ENCODE results near the gene TTC33.

Gene TTC33

GRCh38 chr5:40755093-40755406, 711 bp downstream of the TTC33 start:
- H3K4me3 ChIP-seq (ENCODE audit: low read depth in 1 of 5, low read length in 5 of 5), result peak overlapping the region; percentile 89 to 98 (median 95)
- H3K27me3 ChIP-seq (ENCODE audit: control insufficient read depth in 5 of 5, insufficient read depth in 4 of 5, low read length in 5 of 5), result no peaks in the 10 kb centered on the region
- peaks cover 2 to 19% (median 9%) of the 10 kb centered on the region in 5 donors for H3K4me1 ChIP-seq (ENCODE audit: control insufficient read depth in 5 of 5, insufficient read depth in 5 of 5, low read length in 5 of 5)
- H3K27ac ChIP-seq (ENCODE audit: low read depth, low read length), result peak overlapping the region; percentile 97
- no peaks in the 10 kb centered on the region for H3K36me3 ChIP-seq (ENCODE audit: control insufficient read depth in 5 of 5, insufficient read depth in 5 of 5, low read length in 5 of 5)
- H3K9ac ChIP-seq (ENCODE audit: low read length in 5 of 5), result peak overlapping the region; percentile 39 to 99 (median 97)
- no peaks in the 10 kb centered on the region for H3K9me3 ChIP-seq (ENCODE audit: control insufficient read depth in 5 of 5, low read length in 5 of 5)

- Histone ChIP-seq H3K4me3 (ENCODE audit: low read depth in 1 of 5, low read length in 5 of 5) (peak overlapping the region; percentile 89 to 98 (median 95)), H3K27ac (ENCODE audit: low read depth, low read length) (peak overlapping the region; percentile 97), H3K9me3 (ENCODE audit: control insufficient read depth in 5 of 5, low read length in 5 of 5) (no peaks in the 10 kb centered on the region), H3K27me3 (ENCODE audit: control insufficient read depth in 5 of 5, insufficient read depth in 4 of 5, low read length in 5 of 5) (no peaks in the 10 kb centered on the region), H3K4me1 (ENCODE audit: control insufficient read depth in 5 of 5, insufficient read depth in 5 of 5, low read length in 5 of 5) (peaks cover 2 to 19% (median 9%) of the 10 kb centered on the region in 5 donors), H3K36me3 (ENCODE audit: control insufficient read depth in 5 of 5, insufficient read depth in 5 of 5, low read length in 5 of 5) (no peaks in the 10 kb centered on the region), H3K9ac (ENCODE audit: low read length in 5 of 5) (peak overlapping the region; percentile 39 to 99 (median 97))
Observed at GRCh38 chr5:40754381-40755092, 1.2 kb downstream of the TTC33 start.

GRCh38 chr5:40746703-40747102, 9.1 kb downstream of the TTC33 start:
- H3K27ac ChIP-seq (ENCODE audit: low read depth, low read length), result no peak overlapping the region
- peaks cover 0 to 6% (median 3%) of the 10 kb centered on the region in 5 donors for H3K36me3 ChIP-seq (ENCODE audit: control insufficient read depth in 5 of 5, insufficient read depth in 5 of 5, low read length in 5 of 5)
- H3K4me1 ChIP-seq (ENCODE audit: control insufficient read depth in 5 of 5, insufficient read depth in 5 of 5, low read length in 5 of 5), result peaks cover 0 to 6% (median 0%) of the 10 kb centered on the region in 5 donors
- no peaks in the 10 kb centered on the region for H3K27me3 ChIP-seq (ENCODE audit: control insufficient read depth in 5 of 5, insufficient read depth in 4 of 5, low read length in 5 of 5)
- H3K9me3 ChIP-seq (ENCODE audit: control insufficient read depth in 5 of 5, low read length in 5 of 5), result no peaks in the 10 kb centered on the region
- H3K9ac ChIP-seq (ENCODE audit: low read length in 5 of 5), result no peak overlapping the region
- H3K4me3 ChIP-seq (ENCODE audit: low read depth in 1 of 5, low read length in 5 of 5), result no peak overlapping the region

GRCh38 chr5:40743771-40744170, 12.0 kb downstream of the TTC33 start:
- H3K27me3 ChIP-seq (ENCODE audit: control insufficient read depth in 5 of 5, insufficient read depth in 4 of 5, low read length in 5 of 5), result no peaks in the 10 kb centered on the region
- H3K4me3 ChIP-seq (ENCODE audit: low read depth in 1 of 5, low read length in 5 of 5), result no peak overlapping the region
- peaks cover 0 to 4% (median 0%) of the 10 kb centered on the region in 5 donors for H3K9me3 ChIP-seq (ENCODE audit: control insufficient read depth in 5 of 5, low read length in 5 of 5)
- no peak overlapping the region for H3K27ac ChIP-seq (ENCODE audit: low read depth, low read length)
- H3K9ac ChIP-seq (ENCODE audit: low read length in 5 of 5), result no peak overlapping the region
- H3K36me3 ChIP-seq (ENCODE audit: control insufficient read depth in 5 of 5, insufficient read depth in 5 of 5, low read length in 5 of 5), result peaks cover 0 to 21% (median 13%) of the 10 kb centered on the region in 5 donors
- peaks cover 0 to 6% (median 0%) of the 10 kb centered on the region in 5 donors for H3K4me1 ChIP-seq (ENCODE audit: control insufficient read depth in 5 of 5, insufficient read depth in 5 of 5, low read length in 5 of 5)

- H3K9me3 ChIP-seq (ENCODE audit: control insufficient read depth in 5 of 5, low read length in 5 of 5), result peaks cover 0 to 4% (median 0%) of the 10 kb centered on the region in 5 donors
- no peak overlapping the region for H3K9ac ChIP-seq (ENCODE audit: low read length in 5 of 5)
- H3K27me3 ChIP-seq (ENCODE audit: control insufficient read depth in 5 of 5, insufficient read depth in 4 of 5, low read length in 5 of 5), result no peaks in the 10 kb centered on the region
- H3K4me3 ChIP-seq (ENCODE audit: low read depth in 1 of 5, low read length in 5 of 5), result no peak overlapping the region
- peaks cover 2 to 25% (median 20%) of the 10 kb centered on the region in 5 donors for H3K4me1 ChIP-seq (ENCODE audit: control insufficient read depth in 5 of 5, insufficient read depth in 5 of 5, low read length in 5 of 5)
- peaks cover 0 to 17% (median 10%) of the 10 kb centered on the region in 5 donors for H3K36me3 ChIP-seq (ENCODE audit: control insufficient read depth in 5 of 5, insufficient read depth in 5 of 5, low read length in 5 of 5)
- H3K27ac ChIP-seq (ENCODE audit: low read depth, low read length), result no peak overlapping the region
Observed at GRCh38 chr5:40738502-40738901, 17.3 kb downstream of the TTC33 start.

GRCh38 chr5:40736103-40736875, 19.5 kb downstream of the TTC33 start:
- H3K36me3 ChIP-seq (ENCODE audit: control insufficient read depth in 5 of 5, insufficient read depth in 5 of 5, low read length in 5 of 5), result peaks cover 0 to 13% (median 7%) of the 10 kb centered on the region in 5 donors
- H3K27ac ChIP-seq (ENCODE audit: low read depth, low read length), result no peak overlapping the region
- H3K27me3 ChIP-seq (ENCODE audit: control insufficient read depth in 5 of 5, insufficient read depth in 4 of 5, low read length in 5 of 5), result no peaks in the 10 kb centered on the region
- peaks cover 2 to 29% (median 20%) of the 10 kb centered on the region in 5 donors for H3K4me1 ChIP-seq (ENCODE audit: control insufficient read depth in 5 of 5, insufficient read depth in 5 of 5, low read length in 5 of 5)
- H3K4me3 ChIP-seq (ENCODE audit: low read depth in 1 of 5, low read length in 5 of 5), result no peak overlapping the region
- H3K9me3 ChIP-seq (ENCODE audit: control insufficient read depth in 5 of 5, low read length in 5 of 5), result peaks cover 0 to 4% (median 0%) of the 10 kb centered on the region in 5 donors
- no peak overlapping the region for H3K9ac ChIP-seq (ENCODE audit: low read length in 5 of 5)

DNA sequence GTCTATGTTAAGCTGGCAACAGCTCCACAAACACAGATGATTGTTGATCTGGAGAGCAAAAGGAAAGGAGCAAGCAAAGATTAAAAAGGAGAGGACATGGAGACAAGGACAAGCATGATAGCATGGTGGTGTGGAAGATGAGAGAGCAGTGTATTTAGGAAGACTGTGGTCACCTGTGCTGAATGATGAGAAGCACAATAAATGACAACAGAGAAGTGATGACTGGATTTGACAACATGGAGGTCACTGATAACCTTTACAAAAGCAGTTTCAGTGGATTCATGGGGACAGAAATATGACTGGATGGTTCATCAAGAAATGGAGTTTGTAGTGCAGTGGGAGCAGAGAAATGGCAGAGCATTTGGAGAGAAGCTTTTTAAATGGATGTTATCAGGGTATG, 20.2 kb downstream of the TTC33 start:
- H3K9ac ChIP-seq (ENCODE audit: low read length in 5 of 5), result no peak overlapping the region
- H3K4me1 ChIP-seq (ENCODE audit: control insufficient read depth in 5 of 5, insufficient read depth in 5 of 5, low read length in 5 of 5), result peaks cover 2 to 29% (median 20%) of the 10 kb centered on the region in 5 donors
- H3K27ac ChIP-seq (ENCODE audit: low read depth, low read length), result no peak overlapping the region
- no peak overlapping the region for H3K4me3 ChIP-seq (ENCODE audit: low read depth in 1 of 5, low read length in 5 of 5)
- peaks cover 0 to 8% (median 2%) of the 10 kb centered on the region in 5 donors for H3K36me3 ChIP-seq (ENCODE audit: control insufficient read depth in 5 of 5, insufficient read depth in 5 of 5, low read length in 5 of 5)
- H3K27me3 ChIP-seq (ENCODE audit: control insufficient read depth in 5 of 5, insufficient read depth in 4 of 5, low read length in 5 of 5), result no peaks in the 10 kb centered on the region
- H3K9me3 ChIP-seq (ENCODE audit: control insufficient read depth in 5 of 5, low read length in 5 of 5), result peaks cover 0 to 4% (median 0%) of the 10 kb centered on the region in 5 donors

DNA sequence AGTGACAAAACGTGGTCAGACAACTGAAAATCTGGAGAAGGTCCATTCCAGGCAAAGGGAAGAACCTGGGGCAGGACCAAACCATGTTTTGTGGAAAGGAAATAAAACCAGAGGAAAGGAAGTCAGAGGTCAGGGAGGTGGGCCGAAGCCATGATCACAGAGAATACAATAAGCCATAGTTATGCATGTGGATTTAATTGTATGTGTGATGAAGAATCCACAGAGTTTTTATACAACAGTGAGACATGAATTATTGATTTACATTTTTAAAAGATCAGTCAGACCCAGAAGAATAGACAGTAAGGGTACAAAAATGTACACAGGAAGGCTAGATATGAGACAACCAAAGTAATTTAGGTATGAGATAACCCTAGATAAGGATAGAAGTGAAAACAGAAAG, 20.8 kb downstream of the TTC33 start:
- peaks cover 0 to 4% (median 0%) of the 10 kb centered on the region in 5 donors for H3K36me3 ChIP-seq (ENCODE audit: control insufficient read depth in 5 of 5, insufficient read depth in 5 of 5, low read length in 5 of 5)
- H3K27me3 ChIP-seq (ENCODE audit: control insufficient read depth in 5 of 5, insufficient read depth in 4 of 5, low read length in 5 of 5), result no peaks in the 10 kb centered on the region
- H3K27ac ChIP-seq (ENCODE audit: low read depth, low read length), result no peak overlapping the region
- H3K9ac ChIP-seq (ENCODE audit: low read length in 5 of 5), result no peak overlapping the region
- peaks cover 2 to 29% (median 20%) of the 10 kb centered on the region in 5 donors for H3K4me1 ChIP-seq (ENCODE audit: control insufficient read depth in 5 of 5, insufficient read depth in 5 of 5, low read length in 5 of 5)
- peaks cover 0 to 4% (median 0%) of the 10 kb centered on the region in 5 donors for H3K9me3 ChIP-seq (ENCODE audit: control insufficient read depth in 5 of 5, low read length in 5 of 5)
- H3K4me3 ChIP-seq (ENCODE audit: low read depth in 1 of 5, low read length in 5 of 5), result no peak overlapping the region

GRCh38 chr5:40733879-40734563, 21.7 kb downstream of the TTC33 start:
- no peaks in the 10 kb centered on the region for H3K27me3 ChIP-seq (ENCODE audit: control insufficient read depth in 5 of 5, insufficient read depth in 4 of 5, low read length in 5 of 5)
- H3K9me3 ChIP-seq (ENCODE audit: control insufficient read depth in 5 of 5, low read length in 5 of 5), result no peaks in the 10 kb centered on the region
- H3K4me3 ChIP-seq (ENCODE audit: low read depth in 1 of 5, low read length in 5 of 5), result no peak overlapping the region
- peaks cover 2 to 29% (median 20%) of the 10 kb centered on the region in 5 donors for H3K4me1 ChIP-seq (ENCODE audit: control insufficient read depth in 5 of 5, insufficient read depth in 5 of 5, low read length in 5 of 5)
- H3K9ac ChIP-seq (ENCODE audit: low read length in 5 of 5), result no peak overlapping the region
- no peaks in the 10 kb centered on the region for H3K36me3 ChIP-seq (ENCODE audit: control insufficient read depth in 5 of 5, insufficient read depth in 5 of 5, low read length in 5 of 5)
- H3K27ac ChIP-seq (ENCODE audit: low read depth, low read length), result peak overlapping the region; percentile 2

Measured in subcutaneous abdominal adipose tissue (tissue), 5 donors.